ENCODE data around the gene SPECC1.
"Not testable (repeated sequence)": the region's sequence is repeated elsewhere in the genome, so short reads cannot be mapped to it uniquely, and the experiment has no call there.

Gene SPECC1, protein sequence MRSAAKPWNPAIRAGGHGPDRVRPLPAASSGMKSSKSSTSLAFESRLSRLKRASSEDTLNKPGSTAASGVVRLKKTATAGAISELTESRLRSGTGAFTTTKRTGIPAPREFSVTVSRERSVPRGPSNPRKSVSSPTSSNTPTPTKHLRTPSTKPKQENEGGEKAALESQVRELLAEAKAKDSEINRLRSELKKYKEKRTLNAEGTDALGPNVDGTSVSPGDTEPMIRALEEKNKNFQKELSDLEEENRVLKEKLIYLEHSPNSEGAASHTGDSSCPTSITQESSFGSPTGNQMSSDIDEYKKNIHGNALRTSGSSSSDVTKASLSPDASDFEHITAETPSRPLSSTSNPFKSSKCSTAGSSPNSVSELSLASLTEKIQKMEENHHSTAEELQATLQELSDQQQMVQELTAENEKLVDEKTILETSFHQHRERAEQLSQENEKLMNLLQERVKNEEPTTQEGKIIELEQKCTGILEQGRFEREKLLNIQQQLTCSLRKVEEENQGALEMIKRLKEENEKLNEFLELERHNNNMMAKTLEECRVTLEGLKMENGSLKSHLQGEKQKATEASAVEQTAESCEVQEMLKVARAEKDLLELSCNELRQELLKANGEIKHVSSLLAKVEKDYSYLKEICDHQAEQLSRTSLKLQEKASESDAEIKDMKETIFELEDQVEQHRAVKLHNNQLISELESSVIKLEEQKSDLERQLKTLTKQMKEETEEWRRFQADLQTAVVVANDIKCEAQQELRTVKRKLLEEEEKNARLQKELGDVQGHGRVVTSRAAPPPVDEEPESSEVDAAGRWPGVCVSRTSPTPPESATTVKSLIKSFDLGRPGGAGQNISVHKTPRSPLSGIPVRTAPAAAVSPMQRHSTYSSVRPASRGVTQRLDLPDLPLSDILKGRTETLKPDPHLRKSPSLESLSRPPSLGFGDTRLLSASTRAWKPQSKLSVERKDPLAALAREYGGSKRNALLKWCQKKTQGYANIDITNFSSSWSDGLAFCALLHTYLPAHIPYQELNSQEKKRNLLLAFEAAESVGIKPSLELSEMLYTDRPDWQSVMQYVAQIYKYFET

DNA sequence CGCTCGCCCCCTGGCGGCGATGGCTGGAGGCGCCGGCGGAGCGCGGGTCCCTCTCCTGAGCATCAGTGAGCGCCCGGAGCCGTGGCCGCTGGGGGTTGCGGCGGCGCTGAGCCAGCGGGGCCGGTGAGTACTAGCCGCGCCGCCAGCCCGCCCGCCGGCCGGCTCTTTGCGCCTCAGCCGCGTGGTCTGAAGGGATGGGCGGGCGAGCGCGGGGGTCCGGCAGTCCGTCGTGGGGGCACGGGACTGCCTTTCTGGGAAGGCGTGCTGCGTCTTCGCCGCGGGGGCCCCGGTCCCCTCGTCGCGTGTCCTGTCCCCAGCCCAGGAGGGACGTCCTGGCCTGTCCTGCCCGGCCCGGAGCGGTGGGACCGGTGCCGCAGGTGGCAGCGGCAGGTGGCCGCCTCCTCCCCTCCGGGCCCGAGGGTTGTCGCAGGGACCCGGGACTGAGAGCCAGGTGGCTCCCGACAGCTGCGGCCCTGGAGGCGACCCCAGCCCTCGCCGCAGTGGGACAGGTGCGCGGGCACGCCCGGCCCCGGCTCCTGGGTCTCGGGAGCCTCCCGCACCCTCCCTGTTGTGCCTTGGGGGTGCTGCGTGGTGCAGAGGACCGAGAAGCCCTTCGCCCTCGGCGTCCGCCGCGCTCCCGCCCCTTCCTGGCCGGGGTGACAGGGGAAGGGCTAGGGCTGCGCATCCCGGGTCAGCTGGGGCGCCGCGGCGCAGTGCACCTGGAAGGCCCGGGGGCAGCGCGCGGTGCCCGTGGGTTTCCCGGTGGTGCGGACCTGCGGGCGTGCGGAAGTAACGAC, at the start of gene SPECC1:
SPECC1 (plus strand) TSS at position 58 of the 797 bp plus-strand sequence. CDS start 87,293 bp downstream, outside the sequence.
- Histone ChIP-seq H3K4me1 (ENCODE audit: control insufficient read depth in 1 of 2, insufficient read depth in 1 of 2, low read depth in 1 of 2, low read length in 1 of 2) (peaks cover 21 to 24% of the 10 kb centered on the region in 2 experiments), H3K27ac (no peak within 1 kb of the TSS), H3K9me3 (no peaks in the 10 kb centered on the region), H3K36me3 (no peaks in the 10 kb centered on the region), H3K4me3 (ENCODE audit: low read depth in 1 of 2, low read length in 1 of 2) (peak within 1 kb of the TSS; percentile 70 to 78), H3K27me3 (peaks cover 87% of the 10 kb centered on the region)
- TF ChIP-seq, protein P1, sequence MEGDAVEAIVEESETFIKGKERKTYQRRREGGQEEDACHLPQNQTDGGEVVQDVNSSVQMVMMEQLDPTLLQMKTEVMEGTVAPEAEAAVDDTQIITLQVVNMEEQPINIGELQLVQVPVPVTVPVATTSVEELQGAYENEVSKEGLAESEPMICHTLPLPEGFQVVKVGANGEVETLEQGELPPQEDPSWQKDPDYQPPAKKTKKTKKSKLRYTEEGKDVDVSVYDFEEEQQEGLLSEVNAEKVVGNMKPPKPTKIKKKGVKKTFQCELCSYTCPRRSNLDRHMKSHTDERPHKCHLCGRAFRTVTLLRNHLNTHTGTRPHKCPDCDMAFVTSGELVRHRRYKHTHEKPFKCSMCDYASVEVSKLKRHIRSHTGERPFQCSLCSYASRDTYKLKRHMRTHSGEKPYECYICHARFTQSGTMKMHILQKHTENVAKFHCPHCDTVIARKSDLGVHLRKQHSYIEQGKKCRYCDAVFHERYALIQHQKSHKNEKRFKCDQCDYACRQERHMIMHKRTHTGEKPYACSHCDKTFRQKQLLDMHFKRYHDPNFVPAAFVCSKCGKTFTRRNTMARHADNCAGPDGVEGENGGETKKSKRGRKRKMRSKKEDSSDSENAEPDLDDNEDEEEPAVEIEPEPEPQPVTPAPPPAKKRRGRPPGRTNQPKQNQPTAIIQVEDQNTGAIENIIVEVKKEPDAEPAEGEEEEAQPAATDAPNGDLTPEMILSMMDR (IDR thresholded peaks at IDR 0.05) = peak; percentile 96

DNA sequence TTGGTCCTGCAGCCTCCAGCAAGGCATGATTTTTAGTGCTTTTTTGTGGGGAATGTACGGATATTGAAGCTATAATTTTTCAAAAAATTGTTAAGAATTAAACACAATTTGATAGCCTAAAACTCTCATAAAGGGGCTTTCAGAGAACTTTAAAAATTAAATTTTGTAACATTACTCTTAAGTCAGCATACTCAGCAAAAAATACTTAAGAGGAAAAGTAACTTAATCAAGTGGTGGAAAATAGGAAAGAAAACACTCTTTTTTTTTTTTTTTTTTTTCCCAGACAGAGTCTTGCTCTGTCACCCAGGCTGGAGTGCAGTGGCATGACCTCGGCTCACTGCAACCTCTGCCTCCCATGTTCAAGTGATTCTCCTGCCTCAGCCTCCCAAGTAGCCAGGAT, 46.2 kb upstream of the SPECC1 start:
- not testable (repeated sequence) for H3K9me3 ChIP-seq; H3K27me3 ChIP-seq; H3K4me3 ChIP-seq (ENCODE audit: low read depth in 1 of 2, low read length in 1 of 2); H3K27ac ChIP-seq
- peaks cover 70% of the 10 kb centered on the region for H3K36me3 ChIP-seq
- peaks cover 30% of the 10 kb centered on the region in 2 experiments for H3K4me1 ChIP-seq (ENCODE audit: control insufficient read depth in 1 of 2, insufficient read depth in 1 of 2, low read depth in 1 of 2, low read length in 1 of 2)

DNA sequence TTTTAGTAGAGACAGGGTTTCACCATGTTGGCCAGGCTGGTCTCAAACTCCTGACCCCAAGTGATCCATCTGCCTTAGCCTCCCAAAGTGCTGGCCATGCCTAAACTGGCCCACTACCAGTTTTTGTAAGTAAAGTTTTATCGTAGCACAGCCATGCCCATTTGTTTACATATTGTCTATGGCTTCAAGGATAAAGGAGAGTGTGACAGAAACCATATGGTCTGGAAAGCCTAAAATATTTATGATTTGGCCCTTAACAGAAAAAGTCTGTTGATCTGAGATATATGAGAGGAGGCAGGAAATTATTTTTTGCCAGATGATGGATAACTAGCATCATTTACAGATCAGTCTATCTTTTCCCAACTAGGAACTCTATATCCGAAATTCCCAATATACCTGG, 36.0 kb upstream of the SPECC1 start:
- Histone ChIP-seq H3K27ac (peak overlapping the region; percentile 73), H3K4me1 (ENCODE audit: control insufficient read depth in 1 of 2, insufficient read depth in 1 of 2, low read depth in 1 of 2, low read length in 1 of 2) (peaks cover 51 to 60% of the 10 kb centered on the region in 2 experiments), H3K36me3 (peaks cover 28% of the 10 kb centered on the region), H3K4me3 (ENCODE audit: low read depth in 1 of 2, low read length in 1 of 2) (no peak overlapping the region), H3K27me3 (no peaks in the 10 kb centered on the region), H3K9me3 (no peaks in the 10 kb centered on the region)
- TF ChIP-seq, protein P1 (IDR thresholded peaks at IDR 0.05) = no peak

DNA sequence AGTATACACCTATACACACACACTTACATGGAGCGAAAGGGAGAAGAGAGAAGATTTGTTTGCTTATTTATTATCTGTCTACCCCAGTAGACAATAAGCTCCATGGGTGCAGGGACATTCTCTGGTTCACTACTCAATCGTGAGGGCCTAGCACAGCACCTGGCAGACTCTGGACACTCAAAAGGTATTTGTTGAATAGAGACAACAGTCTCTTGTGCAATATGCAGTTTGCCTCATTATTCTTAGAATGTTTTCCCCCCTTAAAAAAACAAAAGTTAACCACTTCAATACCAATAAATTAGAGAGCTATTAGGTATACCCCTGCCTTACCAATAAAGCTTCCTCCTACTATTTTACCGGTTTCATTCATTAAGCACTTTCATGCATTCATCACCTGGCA, 33.6 kb upstream of the SPECC1 start:
- Histone ChIP-seq H3K9me3 (no peaks in the 10 kb centered on the region), H3K27me3 (no peaks in the 10 kb centered on the region), H3K4me3 (ENCODE audit: low read depth in 1 of 2, low read length in 1 of 2) (peak overlapping the region in 1 of 2 experiments; percentile 95), H3K4me1 (ENCODE audit: control insufficient read depth in 1 of 2, insufficient read depth in 1 of 2, low read depth in 1 of 2, low read length in 1 of 2) (peaks cover 76 to 84% of the 10 kb centered on the region in 2 experiments), H3K36me3 (peaks cover 6% of the 10 kb centered on the region), H3K27ac (peak overlapping the region; percentile 97)
- TF ChIP-seq, protein P1 (IDR thresholded peaks at IDR 0.05) = no peak

DNA sequence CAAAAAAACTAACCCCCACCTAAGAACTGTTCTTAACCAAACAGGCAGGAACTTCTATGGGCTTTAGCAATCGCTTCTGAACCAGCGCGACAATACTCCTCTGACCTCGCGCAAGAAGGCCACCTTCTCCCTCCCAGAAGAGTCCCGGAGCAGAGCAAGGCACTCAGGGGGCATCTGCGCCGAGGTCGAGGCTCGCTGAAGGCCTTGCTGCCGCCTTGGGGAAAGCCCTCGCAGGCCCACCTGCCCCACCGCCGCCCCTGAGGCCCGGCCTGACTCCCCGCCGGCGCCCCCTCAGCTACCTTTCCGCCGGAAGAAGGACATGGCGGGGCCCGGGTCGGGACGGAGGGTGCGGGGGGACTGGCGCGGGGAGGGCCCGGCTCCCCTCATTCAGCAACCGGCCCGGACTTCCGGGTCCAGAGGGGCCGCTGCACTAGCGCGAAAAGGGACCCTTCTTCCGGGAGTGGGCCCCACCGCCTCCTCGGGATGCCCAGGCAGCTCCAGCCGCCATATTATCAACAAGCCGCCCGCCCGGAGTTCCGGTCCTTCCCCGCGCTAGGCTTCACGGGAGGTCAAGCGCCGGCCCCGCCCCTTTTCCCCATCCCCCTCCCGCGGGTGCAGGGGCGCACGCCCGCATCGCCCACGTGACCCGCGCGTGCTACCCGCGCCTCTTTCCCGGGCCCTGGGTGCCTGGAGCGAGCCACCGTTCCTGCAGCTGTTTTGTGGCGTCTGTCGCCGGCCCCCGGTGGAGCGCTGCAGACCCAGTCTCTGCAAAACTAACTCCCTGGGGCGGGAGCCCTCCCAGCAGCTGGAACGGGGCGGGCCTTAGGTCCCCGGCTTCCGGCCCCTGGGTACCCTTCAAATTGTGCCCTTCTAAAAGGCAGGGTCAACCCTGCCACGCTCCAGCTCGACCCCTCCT, 31.6 kb upstream of the SPECC1 start, which contains the start of gene AKAP10:
AKAP10 (minus strand) TSS at position 536 of the 916 bp plus-strand sequence; CDS start at position 387, 149 bp downstream.
- no peaks in the 10 kb centered on the region for H3K36me3 ChIP-seq
- peak within 1 kb of the TSS; percentile 97 for H3K27ac ChIP-seq
- TF ChIP-seq, protein P1 (IDR thresholded peaks at IDR 0.05) = no peak

More for the DNA sequence above, 31.6 kb upstream of the SPECC1 start, which contains the start of gene AKAP10:
- H3K27me3 ChIP-seq = no peaks in the 10 kb centered on the region
- H3K4me3 ChIP-seq (ENCODE audit: low read depth in 1 of 2, low read length in 1 of 2) = peak within 1 kb of the TSS; percentile 90 to 95
- H3K9me3 ChIP-seq = no peaks in the 10 kb centered on the region
- peaks cover 67 to 75% of the 10 kb centered on the region in 2 experiments for H3K4me1 ChIP-seq (ENCODE audit: control insufficient read depth in 1 of 2, insufficient read depth in 1 of 2, low read depth in 1 of 2, low read length in 1 of 2)
